ENCODE measurements around the gene C19orf81.
A peak's percentile ranks its signal among the peaks of the same experiment; 100 is the strongest.

Gene C19orf81

GRCh38 chr19:50629194-50629593, 20.1 kb upstream of the C19orf81 start:
- no peak for DNase-seq (ENCODE audit: low read depth in 2 of 2)

DNA sequence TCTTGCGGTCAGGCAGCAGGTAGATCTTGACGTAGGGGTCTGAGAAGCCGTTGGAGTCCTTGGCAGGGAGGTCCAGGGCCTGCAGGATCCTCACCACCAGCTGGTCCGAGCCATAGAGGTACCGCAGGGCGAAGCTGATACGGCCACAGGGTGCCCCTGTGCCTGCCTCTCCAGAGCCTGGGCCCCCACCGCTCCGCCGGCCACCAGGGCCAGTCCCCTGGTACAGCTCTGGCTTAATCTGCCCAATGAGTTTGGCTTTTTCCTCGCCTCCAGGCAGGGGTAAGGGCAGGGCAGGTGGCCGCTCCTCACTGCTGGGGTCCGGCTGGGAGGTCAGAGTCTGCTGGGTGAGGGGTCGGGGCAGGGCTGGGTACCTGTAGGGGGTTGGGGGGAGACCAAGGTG, 19.4 kb upstream of the C19orf81 start:
- DNase-seq (ENCODE audit: low read depth in 2 of 2): no peak

- DNase-seq (ENCODE audit: low read depth in 2 of 2): no peak
These were observed 17.0 kb upstream of the C19orf81 start for GRCh38 chr19:50632151-50632835.

DNA sequence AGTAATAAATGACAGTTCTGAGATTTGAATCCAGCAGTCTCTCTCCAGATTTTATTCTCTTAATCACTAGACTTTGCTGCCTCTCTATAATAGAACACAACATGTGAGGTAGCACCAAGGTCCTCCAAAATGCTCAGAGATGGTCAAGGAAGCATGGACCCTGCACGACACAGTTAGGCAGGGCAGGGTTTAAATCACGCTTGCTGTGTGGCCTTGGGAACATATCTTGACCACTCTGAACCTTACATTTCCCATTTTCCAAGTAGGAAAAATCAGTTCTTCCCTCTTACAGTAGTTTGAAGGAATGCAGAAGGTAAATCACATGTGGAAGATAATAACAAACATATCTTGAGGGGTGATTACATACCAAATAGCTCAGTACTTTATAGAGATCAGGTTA, 15.9 kb upstream of the C19orf81 start:
- no peak for DNase-seq (ENCODE audit: low read depth in 2 of 2)

GRCh38 chr19:50633973-50634372, 15.3 kb upstream of the C19orf81 start:
- DNase-seq (ENCODE audit: low read depth in 2 of 2): no peak

- no peak for DNase-seq (ENCODE audit: low read depth in 2 of 2)
These were observed 12.7 kb upstream of the C19orf81 start for GRCh38 chr19:50636317-50637085.

GRCh38 chr19:50638600-50638999, 10.6 kb upstream of the C19orf81 start:
- no peak for DNase-seq (ENCODE audit: low read depth in 2 of 2)

- peak in 1 of 2 donors; percentile 35 for DNase-seq (ENCODE audit: low read depth in 2 of 2)
These were observed 9.8 kb upstream of the C19orf81 start, which contains the start of gene SYT3 for GRCh38 chr19:50639121-50640112. SYT3 (minus strand) TSS chr19:50639881; CDS start chr19:50637411, 2,470 bp downstream.

GRCh38 chr19:50640368-50640767, 8.9 kb upstream of the C19orf81 start:
- DNase-seq (ENCODE audit: low read depth in 2 of 2): no peak

DNA sequence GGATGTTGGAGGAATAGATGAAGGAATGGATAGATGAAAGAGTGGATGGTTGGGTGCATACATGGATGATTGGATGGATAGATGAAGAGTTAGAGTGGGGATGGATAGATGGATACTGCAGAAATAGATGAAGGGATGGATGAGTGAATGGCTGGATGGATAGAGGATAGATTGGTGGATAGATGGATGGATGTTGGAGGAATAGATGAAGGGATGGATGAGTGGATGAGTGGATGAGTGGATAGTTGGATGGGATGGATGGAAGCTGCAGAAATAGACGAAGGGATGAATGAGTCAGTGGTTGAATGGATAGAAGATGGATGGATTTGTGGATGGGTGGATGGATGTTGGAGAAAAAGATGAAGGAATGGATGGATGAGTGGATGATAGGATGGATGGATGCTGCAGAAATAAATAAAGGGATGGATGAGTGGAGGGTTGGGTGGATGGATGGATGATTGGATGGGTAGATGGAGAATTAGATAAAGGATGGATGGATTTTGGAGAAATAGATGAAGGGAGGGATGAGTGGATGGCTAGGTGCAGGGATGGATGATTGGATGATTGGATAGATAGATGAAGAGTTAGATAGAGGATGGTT, 4.8 kb upstream of the C19orf81 start:
- DNase-seq (ENCODE audit: low read depth in 2 of 2): no peak

DNA sequence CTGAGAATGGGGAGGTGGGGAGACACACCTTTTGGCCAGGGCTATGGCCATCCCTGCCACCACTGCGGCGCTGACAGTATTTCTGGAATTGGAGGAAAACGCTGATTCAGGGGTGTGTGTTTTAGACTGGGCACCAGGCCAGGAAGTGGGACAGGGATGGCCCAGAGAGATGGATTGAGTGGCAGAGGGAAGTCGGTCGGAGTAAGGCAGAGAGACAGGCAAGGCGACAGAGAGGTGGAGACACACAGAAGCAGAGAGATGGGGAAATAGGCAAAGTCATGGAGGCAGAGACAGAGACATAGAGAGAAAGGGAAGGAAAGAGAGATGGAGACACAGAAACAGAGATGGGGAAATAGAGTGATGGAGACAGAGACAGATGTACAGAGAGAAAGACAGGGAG, 4.1 kb upstream of the C19orf81 start:
- no peak for DNase-seq (ENCODE audit: low read depth in 2 of 2)

GRCh38 chr19:50646074-50646807, 3.0 kb upstream of the C19orf81 start:
- DNase-seq (ENCODE audit: low read depth in 2 of 2): no peak

- DNase-seq (ENCODE audit: low read depth in 2 of 2): no peak
These were observed 1.2 kb upstream of the C19orf81 start for GRCh38 chr19:50647879-50648615.

GRCh38 chr19:50648659-50649058, 586 bp upstream of the C19orf81 start:
- DNase-seq (ENCODE audit: low read depth in 2 of 2): no peak

- DNase-seq (ENCODE audit: low read depth in 2 of 2): no peak
These were observed 1.9 kb downstream of the C19orf81 start for GRCh38 chr19:50651174-50651573.

DNA sequence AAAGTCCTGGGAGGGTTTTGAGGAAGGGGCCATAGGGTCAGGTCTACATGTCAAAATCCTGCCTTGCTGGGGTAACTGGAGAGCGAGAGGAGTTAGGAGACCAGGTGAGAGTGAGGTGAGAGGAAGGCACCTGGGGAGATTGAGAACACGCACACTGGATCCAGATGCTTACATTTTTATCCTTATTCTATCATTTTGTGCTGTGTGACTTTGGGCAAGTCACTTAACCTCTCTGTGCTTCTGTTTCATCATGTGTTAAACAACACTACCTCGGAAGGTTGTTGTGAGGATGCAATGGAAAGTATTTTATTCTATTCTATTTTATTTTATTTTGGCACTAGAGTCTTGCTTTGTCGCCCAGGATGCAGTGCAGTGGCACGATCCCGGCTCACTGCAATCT, 3.5 kb downstream of the C19orf81 start:
- DNase-seq (ENCODE audit: low read depth in 2 of 2): no peak

- no peak for DNase-seq (ENCODE audit: low read depth in 2 of 2)
These were observed 5.6 kb downstream of the C19orf81 start for GRCh38 chr19:50654882-50655281.

- DNase-seq (ENCODE audit: low read depth in 2 of 2): no peak
These were observed 8.0 kb downstream of the C19orf81 start for GRCh38 chr19:50657222-50657669.

GRCh38 chr19:50657712-50658440, 8.6 kb downstream of the C19orf81 start:
- peak; percentile 79 to 91 for DNase-seq (ENCODE audit: low read depth in 2 of 2)

Measured in stimulated activated CD4-positive, alpha-beta T cell treated with anti-CD3 and anti-CD28 coated beads, Interleukin-4, amount 100 ng/mL, for 48 hours (primary cell).